Stimulated activated CD8-positive, alpha-beta memory T cell treated with anti-CD3 and anti-CD28 coated beads, Interleukin-7, amount 100 ng/mL, for 4 hours (primary cell): ENCODE measurements around the gene KRT38.
A peak's percentile ranks its signal among the peaks of the same experiment; 100 is the strongest.
"Not testable (repeated sequence)": the region's sequence is repeated elsewhere in the genome, so short reads cannot be mapped to it uniquely, and the experiment has no call there.

Source experiments
- DNase-seq, 2 donors: peaks; one replicate each; pipeline ENCODE4 v3.0.0-alpha.2; 2020; ENCODE audit warnings: low read depth in 2 of 2

KRT38 gene

GRCh38 chr17:41422586-41422985, 18.2 kb downstream of the KRT38 start:
- DNase-seq = not testable (repeated sequence)

- DNase-seq = no peak
These were observed 19.2 kb downstream of the KRT38 start for GRCh38 chr17:41421617-41422016.

GRCh38 chr17:41421116-41421515, 19.7 kb downstream of the KRT38 start:
- no peak for DNase-seq

GRCh38 chr17:41420134-41420533, 20.6 kb downstream of the KRT38 start:
- no peak for DNase-seq

GRCh38 chr17:41419716-41420115, 21.1 kb downstream of the KRT38 start:
- DNase-seq = no peak

- no peak for DNase-seq
These were observed 22.5 kb downstream of the KRT38 start for GRCh38 chr17:41418116-41418860.

GRCh38 chr17:41417576-41418015, 23.2 kb downstream of the KRT38 start:
- DNase-seq = no peak

- no peak for DNase-seq
These were observed 23.7 kb downstream of the KRT38 start for GRCh38 chr17:41417127-41417526.

GRCh38 chr17:41416479-41416878, 24.3 kb downstream of the KRT38 start:
- DNase-seq = no peak

- no peak for DNase-seq
These were observed 24.9 kb downstream of the KRT38 start for GRCh38 chr17:41415833-41416335.

GRCh38 chr17:41415411-41415810, 25.4 kb downstream of the KRT38 start:
- no peak for DNase-seq

- no peak for DNase-seq
These were observed 26.8 kb downstream of the KRT38 start for GRCh38 chr17:41413982-41414381.

GRCh38 chr17:41413353-41413957, 27.3 kb downstream of the KRT38 start:
- DNase-seq = no peak

- no peak for DNase-seq
These were observed 29.5 kb downstream of the KRT38 start for GRCh38 chr17:41411072-41411840.

GRCh38 chr17:41407226-41407625, 33.6 kb downstream of the KRT38 start:
- DNase-seq = no peak

- no peak for DNase-seq
These were observed 34.6 kb downstream of the KRT38 start for GRCh38 chr17:41406205-41406604.

- DNase-seq = peak; percentile 7 to 21
These were observed 36.6 kb downstream of the KRT38 start for GRCh38 chr17:41404024-41404671.

GRCh38 chr17:41403404-41404023, 37.3 kb downstream of the KRT38 start:
- DNase-seq = no peak

- no peak for DNase-seq
These were observed 38.6 kb downstream of the KRT38 start for GRCh38 chr17:41402161-41402560.

- no peak for DNase-seq
These were observed 43.7 kb downstream of the KRT38 start, which contains the start of gene KRT31 for GRCh38 chr17:41396996-41397660. KRT31 (minus strand) TSS chr17:41397608; CDS start chr17:41397539, 69 bp downstream.

GRCh38 chr17:41396340-41396739, 44.4 kb downstream of the KRT38 start:
- no peak for DNase-seq
